Body of pancreas (tissue), 4 donors: ENCODE data around the gene SGMS1.

ENCODE experiments used
- POLR2A ChIP-seq, 3 donors: fragments of 450-650 bp; IDR thresholded peaks; one replicate each; pipeline ENCODE4 v1.6.1; 2016; ENCODE audit warnings: antibody characterized with exemption in 3 of 3, mild to moderate bottlenecking in 2 of 3
- TF ChIP-seq, protein P1 (sequence below), 7 experiments: fragments of 450-650 bp in 4 of 7; fragments of 200-600 bp in 3 of 7; sonication (generic) in 3 of 7; IDR thresholded peaks; one replicate each; pipeline ENCODE4 v1.5.1; 2016 to 2019; ENCODE audit warnings: antibody characterized with exemption in 7 of 7

DNA sequence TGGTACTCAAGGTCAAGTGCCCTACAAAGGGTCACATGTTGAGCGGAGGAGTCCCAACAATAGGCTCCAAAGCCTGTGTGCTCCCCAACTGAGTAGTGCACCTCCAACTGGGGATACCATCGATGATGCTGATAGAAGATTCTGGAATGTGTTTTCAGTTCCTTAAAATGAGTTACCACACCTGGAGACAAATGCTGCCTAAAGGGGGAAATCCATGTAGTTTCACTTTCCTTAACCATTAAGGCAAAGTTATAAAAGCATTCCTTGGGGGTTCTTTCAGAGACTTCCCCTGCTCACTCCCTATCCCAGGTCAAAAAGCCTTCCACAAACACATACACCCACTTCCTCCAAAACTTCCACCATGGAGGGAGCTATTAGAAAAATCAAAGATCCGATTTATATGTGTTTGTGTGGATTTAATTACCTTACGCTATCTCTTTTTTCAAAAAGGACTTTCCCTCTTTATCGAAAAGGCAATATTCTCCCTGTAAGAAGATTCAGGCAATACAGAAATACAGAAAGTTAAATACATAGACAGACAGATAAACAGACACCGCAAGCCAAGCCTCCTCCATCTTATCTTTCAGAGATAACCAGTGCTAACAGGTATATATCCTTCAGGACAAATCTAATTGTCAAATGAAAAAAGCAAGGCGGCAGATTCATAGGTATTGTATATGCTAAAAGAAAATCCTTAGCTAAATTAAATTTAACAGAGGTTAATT, 236.6 kb downstream of the SGMS1 start:
- no peak for TF ChIP-seq POLR2A (IDR thresholded peaks at IDR 0.05)
- TF ChIP-seq, protein P1, sequence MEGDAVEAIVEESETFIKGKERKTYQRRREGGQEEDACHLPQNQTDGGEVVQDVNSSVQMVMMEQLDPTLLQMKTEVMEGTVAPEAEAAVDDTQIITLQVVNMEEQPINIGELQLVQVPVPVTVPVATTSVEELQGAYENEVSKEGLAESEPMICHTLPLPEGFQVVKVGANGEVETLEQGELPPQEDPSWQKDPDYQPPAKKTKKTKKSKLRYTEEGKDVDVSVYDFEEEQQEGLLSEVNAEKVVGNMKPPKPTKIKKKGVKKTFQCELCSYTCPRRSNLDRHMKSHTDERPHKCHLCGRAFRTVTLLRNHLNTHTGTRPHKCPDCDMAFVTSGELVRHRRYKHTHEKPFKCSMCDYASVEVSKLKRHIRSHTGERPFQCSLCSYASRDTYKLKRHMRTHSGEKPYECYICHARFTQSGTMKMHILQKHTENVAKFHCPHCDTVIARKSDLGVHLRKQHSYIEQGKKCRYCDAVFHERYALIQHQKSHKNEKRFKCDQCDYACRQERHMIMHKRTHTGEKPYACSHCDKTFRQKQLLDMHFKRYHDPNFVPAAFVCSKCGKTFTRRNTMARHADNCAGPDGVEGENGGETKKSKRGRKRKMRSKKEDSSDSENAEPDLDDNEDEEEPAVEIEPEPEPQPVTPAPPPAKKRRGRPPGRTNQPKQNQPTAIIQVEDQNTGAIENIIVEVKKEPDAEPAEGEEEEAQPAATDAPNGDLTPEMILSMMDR (IDR thresholded peaks at IDR 0.05): no peak
